HG03520 (cell line): ENCODE results near the gene CEP135.

ENCODE experiments used
- ATAC-seq: cut with Tn5 transposase; IDR thresholded peaks from one replicate; pipeline ENCODE4 v1.9.1; 2021; ENCODE audit warnings: mild to moderate bottlenecking, moderate library complexity; ENCODE audit not compliant: unreplicated experiment

Gene CEP135

DNA sequence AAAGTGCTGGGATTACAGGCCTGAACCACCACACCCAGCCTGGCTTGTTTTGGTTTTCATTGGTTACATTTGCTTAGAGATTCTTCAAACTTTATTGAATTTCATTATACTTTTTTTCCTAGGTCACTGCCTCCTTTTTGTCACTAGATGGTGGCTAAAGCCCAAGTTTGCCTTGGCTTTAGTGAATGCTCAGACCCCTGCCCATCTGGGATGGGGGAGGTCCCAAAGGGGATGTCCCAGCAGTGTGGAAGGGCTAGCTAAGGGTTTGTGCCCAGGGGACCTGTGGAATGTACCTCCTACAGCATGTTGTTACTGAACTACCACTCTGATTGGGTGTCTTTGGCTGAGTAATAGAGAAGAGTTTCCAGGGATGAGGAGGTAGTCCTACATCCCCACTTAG lies 58.4 kb downstream of the CEP135 start:
- no peak for ATAC-seq

DNA sequence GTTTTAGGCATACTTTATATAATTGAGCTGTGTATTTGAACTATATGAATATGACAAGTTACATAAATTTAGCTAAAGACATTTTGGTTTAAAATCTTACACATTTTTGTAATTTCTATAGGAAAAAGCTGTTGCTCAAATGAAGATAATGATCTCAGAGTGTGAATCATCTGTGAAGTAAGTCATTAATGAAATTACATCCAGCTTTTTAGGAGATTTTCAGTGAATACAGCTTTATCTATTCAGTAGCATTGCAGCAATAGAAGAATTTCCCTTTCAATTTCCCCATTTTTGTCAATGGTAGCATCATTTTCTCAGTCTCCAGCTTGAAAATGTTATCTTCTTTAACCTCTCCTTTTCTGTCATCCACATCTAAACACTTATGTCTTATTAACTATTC lies 59.5 kb downstream of the CEP135 start:
- ATAC-seq: no peak

DNA sequence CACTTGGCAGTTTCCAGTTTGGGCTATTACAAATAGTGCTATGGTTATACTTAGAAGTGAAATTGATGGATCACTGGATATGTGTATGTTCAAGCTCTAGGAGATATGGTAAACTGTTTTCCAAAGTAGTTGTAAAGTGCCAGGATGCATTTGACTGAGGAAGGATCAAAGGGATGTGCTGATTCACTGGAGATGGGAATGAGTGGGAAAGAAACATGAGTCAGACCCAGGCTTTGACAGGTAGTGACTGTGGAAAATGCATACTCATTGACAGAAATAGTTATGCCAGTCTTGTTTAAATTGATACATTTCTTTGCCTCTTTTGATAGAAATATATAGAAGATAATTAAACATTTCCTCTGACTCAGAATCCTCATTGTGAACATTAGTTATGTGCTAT lies 77.9 kb downstream of the CEP135 start:
- no peak for ATAC-seq

DNA sequence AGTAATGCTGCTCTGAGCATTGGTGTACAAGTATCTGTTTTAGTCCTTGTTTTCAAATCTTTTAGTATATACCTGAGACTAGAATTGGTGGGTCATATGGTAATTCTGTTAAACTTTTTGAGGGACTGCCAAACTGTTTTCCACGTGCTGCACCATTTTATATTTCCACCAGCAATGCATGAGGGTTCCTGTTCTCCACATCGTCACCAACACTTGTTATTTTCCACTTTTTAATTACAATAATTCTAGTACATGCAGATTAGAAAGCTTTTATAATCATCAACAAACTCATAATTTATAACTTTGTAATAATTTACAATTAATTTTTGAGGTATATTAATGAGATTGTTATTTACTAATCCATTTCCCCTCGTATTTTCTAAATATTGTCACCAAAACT lies 79.4 kb downstream of the CEP135 start:
- ATAC-seq: no peak

DNA sequence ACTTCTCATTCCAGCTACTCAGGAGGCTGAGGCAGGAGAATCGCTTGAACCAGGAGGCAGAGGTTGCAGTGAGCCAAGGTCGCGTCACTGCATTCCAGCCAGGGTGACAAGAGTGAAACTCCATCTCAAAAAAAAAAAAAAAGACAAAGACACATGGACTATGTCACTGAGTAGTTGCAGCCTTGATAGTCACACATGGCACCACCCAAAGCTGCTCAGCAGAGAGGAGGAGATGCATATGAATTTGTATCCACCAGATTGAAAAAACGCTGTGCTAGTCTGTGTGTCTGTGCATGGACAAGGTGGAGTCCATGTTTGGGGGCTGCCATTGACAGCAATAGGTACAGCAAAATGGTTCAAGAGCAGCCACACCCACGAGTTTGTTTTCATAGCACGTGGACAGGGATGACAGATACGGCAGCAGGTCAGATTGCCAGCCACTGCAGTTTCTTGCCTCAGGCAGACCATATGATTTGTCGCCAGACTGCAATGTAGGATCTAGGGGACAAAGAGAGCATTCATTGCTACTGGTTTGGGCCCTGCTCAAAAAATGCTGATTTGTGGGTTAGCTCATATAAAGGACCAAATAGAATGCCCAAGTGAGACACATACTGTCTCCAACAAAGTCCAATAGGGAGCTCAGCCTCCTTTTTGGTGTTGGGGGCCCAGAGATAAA lies 89.9 kb downstream of the CEP135 start:
- no peak for ATAC-seq

DNA sequence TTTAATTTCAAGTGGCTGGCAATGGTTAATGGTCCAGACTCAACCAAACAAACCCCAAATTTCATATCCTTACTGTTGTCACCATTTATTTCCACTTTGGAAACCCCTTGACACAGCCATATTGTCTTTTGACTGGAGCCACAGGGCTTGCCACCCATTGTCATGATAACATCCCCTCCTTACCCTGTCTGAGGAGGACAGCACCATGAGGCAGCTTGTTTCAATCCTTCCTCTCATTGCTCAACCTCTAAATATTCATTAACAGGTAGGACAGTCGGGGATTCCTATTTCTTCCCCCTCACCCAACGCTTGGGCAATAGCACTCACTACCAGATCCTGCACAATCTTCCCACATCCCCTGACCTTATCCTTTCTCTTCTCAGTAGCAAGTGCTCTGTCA lies 92.1 kb downstream of the CEP135 start:
- ATAC-seq: no peak

DNA sequence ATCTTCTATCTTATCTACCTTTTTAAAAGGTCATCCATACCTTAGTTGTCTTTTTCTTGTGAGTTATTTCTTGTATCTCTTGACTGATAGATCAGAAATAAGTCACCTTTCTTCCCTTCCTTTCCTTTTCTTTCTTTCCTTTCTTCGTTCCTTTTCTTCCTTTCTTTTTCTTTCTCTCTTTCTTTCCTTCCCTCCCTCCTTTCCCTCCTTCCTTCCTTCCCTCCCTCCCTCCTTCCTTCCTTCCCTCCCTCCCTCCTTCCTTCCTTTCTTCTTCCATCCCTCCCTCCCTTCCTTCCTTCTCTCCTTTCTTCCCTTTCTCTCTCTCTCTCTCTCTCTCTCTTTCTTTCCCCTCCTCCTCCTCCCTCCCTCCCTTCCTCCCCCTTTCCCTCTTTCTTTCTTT lies 93.5 kb downstream of the CEP135 start:
- no peak for ATAC-seq

DNA sequence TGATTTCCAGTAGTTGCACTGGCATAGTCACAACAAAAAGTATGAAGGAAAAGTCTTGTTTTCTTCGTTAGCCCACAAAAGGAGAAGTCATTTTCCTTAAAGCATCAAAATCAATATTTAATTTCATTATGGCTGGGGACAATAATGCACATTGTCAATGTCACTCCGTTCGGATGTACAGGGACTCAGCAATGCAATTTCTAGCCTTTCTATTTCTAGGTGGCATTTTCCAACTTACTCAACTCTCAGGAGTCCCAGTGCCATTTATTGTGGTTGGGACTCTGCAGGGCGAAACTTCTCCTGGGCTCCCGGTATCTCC lies 99.6 kb downstream of the CEP135 start:
- ATAC-seq: no peak

DNA sequence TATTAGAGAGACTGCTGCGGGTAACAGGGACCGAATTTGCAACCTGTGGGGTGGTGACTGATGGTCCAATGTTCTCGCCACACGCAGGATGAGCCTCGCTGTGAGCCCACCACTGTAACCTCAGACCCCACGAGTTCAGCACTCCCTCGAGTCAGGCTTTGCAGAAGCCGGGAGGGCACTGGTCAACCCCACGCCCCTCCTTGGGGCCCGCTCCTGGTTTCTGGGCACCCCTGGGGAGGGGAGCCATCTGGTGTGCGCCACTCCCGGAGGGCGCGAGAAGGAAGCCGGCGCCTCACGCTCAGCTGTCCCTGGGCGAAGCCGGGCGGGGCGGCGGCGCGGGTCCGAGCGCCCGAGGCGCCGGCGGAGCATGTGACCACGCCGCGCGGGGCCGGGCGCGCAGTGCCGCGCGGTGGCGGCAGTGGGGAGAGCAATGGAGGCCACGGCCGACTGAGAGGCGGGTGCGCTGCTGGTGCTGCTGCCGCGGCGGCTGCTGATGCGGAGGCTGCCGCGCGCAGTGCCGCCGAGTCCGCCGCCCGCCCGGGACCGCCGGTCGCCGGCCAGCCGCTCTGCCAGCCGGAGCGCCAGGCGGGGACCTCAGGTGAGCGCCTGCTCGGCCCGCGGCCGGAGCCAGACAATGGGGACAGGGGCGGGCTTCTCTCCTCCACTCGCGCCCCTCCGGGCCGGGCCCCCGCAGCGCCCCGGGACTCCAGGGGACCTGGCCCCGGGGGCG lies 100.1 kb downstream of the CEP135 start:
- ATAC-seq: peak; percentile 95

DNA sequence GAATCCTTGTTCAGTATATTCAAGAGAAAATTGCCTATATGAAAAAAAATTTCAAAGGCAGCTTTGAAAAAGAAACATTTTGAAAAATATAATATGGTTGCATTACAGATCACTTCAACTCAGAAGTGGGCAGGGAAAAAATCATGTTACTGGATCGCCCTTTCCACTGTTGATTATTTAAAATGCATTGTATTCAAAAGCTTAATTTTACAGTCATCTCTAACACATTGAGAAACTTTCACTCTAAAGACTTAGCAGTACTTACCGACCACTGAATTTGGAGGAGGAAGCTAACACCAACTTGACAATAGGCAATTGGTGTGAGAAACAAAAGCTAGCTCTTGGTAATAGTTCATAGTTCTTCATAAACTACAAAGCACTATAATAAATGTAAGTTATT lies 101.9 kb downstream of the CEP135 start:
- no peak for ATAC-seq

DNA sequence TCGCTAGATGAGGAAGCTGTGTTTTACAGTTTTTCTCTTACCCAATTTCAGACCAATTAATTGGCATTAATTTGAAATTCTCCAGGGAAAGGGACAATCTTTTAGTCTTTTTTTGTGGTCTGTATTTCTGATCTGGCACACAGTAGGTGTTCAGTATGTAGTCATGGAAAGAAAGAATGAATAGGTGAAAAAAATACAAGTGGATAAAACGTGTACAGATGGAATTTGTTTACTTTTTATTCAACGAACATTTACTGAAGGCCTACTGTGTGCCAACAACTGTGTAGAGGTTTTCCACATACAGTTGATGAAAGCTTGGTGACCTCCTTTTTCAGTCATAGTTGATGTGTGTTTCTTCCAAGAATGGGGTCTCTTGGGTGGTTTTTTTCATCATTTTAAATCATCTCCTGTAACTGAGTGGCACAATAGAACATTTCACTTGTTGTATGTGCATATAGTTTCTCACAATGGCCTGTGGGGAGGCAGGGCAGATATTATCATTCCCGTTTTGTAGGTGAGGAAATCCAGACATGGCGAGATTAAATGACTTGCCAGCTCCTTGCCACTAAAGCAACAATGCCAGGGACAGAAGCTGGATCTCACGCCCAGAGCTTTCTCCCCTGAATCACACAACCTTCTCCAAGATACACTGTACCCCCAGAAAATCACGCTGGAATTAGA lies 102.4 kb downstream of the CEP135 start:
- no peak for ATAC-seq

DNA sequence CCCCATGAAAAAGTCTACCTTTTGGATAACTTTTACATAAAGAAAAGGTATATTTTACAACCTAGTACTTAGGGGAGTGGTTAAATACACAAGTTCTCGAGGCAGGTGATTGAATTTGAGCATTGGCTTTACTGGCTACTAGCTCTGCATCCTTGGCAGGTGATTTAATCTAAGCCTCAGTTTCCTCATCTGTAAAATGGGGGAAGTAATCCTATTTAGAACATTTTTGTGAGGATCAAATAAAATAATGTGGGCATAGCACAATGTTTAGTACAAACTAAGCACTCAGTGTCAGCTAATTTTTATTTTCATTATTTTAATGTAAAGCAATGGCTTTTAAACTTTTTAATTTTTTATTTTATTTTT lies 102.9 kb downstream of the CEP135 start:
- ATAC-seq: no peak

DNA sequence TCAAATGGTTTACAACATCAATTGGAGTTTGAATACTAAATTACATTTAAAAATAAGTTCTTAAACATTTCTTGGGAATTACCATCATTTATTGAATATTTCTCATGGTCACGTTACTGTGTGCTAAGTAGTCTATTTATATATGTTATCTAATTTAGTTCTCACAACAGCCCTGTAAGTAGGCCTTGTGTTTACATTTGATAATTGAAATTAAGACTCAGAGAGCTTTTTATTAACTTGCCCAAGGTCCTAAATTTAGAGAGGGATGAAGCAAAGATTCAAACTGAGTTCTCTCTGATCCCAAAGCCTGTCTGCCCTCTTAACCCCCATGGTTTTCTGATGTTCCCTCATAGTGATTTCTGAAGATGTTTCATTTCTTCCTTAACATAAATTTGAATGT lies 103.7 kb downstream of the CEP135 start:
- ATAC-seq: no peak

DNA sequence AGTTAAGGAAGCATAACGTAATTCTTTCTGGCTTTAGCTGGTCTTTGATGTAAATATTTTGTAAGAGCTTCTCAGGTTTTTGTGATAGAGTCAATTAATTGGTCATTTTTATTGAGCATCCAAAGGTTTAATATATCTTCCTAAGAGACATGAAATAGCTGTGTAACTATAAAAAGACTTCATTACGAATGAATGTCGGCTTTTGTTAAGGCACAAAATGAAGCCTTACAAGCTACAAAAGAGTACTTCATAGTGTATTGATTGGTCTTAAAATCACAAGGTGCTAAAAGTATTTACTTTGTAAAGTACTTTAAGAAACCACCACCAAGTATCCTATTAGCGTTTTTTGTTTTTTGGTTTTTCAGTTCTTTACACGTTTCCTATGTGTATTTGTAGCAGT lies 104.2 kb downstream of the CEP135 start:
- ATAC-seq: no peak

DNA sequence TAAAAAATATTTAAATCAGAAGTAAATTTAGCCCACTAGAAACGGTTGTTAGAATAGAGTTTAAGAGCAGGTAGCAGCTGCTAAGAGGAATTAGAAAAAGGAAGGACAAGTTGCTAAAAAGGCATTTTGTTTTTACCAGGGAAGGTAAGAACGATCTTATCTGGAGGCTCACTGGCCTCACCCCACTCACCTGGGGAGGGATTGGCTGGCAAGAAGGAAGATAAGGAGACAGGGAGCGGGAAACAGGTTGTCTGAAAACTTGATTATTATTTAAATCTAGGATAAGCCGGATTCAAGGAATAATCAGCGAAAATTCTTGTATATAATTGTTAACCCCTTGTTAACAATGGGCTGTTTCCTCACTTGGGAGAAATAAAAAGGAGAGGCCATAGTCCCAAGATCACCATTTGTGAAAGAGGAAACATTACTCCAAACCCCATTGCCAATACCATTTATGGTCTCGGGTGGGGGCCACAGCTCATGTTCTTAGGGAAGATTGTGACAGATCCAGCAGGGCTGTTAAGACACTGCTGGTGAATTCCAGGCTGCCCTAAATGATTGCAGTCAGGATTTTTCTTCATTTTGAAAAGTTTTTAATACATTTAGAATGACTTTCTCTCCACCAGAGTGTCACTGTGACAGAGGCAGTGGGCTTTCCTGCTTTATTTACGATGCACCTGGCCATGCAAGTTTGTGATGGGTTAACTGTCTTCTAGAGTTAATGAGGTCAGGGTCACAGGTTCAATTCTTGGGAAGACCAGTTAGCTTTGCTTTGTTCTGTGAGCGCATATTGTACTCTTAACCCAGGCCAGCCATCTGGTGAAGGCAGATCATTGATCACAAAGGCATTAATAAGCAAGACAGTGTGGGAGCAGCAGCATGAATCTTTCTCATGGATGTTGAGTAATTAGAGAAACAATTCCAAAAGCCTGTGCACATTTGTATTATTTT lies 106.6 kb downstream of the CEP135 start:
- no peak for ATAC-seq

DNA sequence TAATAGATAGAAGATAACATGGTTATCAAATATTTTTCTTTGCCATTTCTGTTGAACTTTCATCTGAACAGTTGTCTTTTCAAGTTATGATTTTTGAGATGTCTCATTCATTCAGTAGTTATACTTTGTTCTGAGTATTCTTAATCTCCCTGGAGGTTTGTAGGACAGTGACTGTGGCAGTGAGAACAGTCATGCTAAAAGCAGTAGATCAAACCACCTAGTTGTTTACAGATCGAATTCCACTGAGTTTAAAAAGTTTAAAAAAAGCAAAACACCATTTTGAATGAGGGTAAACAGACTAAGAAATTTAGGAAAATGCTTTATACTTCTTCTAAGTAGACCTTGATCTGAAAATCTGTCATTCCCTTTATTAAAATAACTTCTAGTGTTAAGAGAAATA lies 107.2 kb downstream of the CEP135 start:
- ATAC-seq: no peak

DNA sequence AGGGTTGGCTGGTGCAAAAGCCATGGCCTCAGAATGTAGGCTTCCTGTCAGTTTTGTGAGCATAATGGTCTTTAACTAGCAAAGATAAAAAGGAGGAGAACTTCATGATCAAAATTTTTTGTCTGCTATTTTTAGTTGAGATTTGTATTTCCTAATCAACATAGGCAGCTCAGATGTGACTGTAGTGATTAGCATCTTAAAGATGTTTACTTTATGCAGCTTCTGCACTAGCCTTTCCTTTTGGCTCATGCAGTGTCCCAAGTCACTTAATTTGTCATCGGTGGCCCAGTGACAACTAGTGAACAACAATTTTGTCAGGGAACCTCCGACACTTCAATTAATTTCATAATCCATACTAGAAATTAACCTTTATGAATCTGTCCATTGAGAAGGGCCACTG lies 109.8 kb downstream of the CEP135 start:
- no peak for ATAC-seq

DNA sequence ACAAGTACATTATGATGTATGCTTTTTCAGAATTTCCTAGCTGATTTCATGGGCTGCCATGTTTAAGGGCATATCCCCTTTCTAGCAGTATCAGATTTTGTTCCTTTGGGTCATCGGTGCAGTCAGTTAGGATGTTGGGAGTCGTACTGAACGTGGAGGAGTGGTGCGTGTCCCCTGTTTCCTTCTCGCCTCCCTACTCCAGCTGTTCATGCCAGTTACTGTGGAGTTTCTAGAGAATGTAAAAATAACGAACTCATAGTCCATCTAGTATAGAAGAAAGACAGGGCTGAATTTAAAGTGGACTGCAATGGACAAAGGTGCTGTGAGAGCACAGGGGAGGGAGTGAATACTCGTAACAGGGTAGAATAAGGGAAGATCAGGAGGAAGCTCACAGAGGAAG lies 111.3 kb downstream of the CEP135 start:
- ATAC-seq: no peak

DNA sequence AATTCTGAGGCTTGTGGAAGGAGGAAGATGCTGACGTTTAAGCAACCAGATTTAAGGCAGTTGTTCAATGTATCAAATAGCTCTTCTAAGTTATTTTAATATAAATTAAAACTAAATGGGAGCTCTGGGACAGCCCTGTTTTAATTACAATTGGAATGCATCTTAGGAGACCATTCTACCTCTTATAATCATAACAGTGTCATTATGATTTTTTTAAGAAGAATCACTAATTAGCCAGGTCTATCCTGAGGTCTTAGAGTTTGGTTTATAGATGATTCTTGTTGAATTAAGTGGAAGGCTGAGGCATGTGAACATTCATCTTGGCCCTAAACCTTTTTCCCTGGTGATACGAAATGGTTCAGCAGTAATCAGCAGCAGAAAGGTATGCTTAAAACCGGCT lies 113.4 kb downstream of the CEP135 start:
- ATAC-seq: no peak

DNA sequence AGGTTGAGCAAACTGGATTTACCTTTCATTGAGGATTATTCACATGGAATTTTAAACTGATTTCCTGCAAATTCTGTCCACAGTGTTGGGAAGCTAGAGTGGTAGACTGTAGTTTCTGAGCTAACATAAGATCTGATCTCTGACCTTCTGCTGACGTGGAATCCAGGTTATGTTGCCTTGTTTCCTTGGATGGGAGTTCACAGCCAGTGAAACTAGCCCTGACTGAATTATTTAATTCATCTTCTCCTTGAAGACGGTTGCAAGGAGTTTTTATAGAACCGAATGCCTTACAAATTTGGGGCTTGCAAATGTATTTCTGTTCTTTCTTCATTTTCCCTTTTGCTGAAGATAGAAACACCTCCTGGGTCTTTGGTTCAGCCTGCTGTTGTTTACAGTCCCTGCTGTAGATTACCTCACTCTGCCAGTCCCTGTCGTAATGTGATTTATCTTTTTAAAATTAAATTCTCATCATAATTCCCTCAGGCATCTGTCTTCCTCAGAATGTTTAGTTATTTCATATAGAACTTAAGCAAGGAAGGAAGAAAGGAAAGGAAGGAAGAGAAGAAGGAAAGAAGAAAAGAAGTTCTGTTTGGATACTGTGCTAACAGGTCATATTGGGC lies 113.9 kb downstream of the CEP135 start:
- no peak for ATAC-seq

DNA sequence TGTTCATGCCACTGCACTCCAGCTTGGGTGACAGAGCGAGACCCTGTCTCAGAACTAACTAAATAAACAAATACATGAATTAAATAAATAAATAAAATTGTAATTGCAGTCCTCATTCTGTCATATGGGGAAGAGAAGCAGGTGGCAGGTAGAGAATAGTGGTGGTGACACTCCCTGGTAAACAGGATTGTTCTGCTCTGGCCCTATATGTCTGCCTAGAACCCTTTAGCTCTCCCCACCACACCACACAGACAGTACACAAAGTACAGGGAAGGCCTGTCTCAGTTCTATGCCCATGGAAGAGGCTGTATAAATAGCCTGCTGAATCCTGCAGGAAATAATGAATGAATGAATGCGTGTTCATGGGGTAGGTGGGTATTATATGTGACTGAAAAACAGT lies 117.7 kb downstream of the CEP135 start:
- ATAC-seq: no peak
